ENCODE measurements around the gene PPP3R1. TPM values are rescaled to one million over a fixed set of nuclear protein-coding genes. Genes with fewer than 3 reads are reported as not detected.
A peak's percentile ranks its signal among the peaks of the same experiment; 100 is the strongest.

PPP3R1 gene
- polyA plus RNA-seq, 2 of the 4 experiments (the other 2 are of a cell fraction), result 27.3 to 55.1 TPM

DNA sequence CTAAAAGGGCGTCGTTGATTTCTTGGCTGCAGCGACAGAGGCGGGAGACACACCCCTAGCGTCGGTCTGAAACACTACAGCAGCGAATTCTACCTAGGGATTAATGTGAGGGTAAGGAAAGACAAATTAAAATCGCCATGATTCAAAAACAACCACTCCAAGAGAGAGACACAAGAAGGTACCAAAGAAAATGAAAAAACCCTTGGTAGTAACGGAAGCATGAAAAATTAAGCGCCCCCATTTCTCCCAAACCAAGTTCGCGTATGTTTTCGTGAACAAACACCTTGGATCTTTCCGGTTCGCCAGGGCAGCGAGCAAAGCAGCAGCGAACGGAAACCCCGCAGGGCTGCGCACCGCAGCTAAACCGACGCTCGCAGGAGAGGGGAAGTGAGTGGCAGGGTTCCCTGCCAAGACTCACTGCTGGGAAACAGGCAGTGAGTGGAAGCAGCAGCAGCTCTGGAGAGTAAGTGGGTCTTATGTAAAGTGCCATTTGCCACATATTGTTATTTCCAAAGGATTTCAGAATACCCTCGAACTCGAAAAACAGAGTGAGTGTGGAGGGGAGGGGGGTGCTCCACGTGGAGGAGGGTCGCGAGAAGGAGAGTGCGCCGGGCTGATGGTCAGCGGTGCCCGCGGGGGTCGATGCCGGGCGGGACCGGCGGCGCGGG is 1.0 kb downstream of the PPP3R1 start (continued):
- TF ChIP-seq CHD2 (IDR thresholded peaks at IDR 0.05; ENCODE audit: low read length, partially characterized antibody) (no peak), POLR2AphosphoS2 (conservative IDR thresholded peaks at IDR 0.05; ENCODE audit: low read length) (no peak), FOXS1 (CRISPR knock-in tag; IDR thresholded peaks at IDR 0.05) (no peak), EP300 (IDR thresholded peaks at IDR 0.05) (no peak), RAD21 (conservative IDR thresholded peaks at IDR 0.05 in 1 of 2, IDR thresholded peaks at IDR 0.05 in 1 of 2) (peak; percentile 44 to 46; a peak in 3 of 5 replicates), EHMT2 (IDR thresholded peaks at IDR 0.05; ENCODE audit: low read depth) (no peak), MYC (IDR thresholded peaks at IDR 0.05; ENCODE audit: borderline replicate concordance, low read length) (peak; percentile 61; the same call in 1 of the 2 replicates), TFCP2L1 (CRISPR knock-in tag; IDR thresholded peaks at IDR 0.05) (no peak), MAZ (IDR thresholded peaks at IDR 0.05; ENCODE audit: borderline replicate concordance, low read depth, low read length) (no peak), CBX8 (IDR thresholded peaks at IDR 0.05) (no peak)
- TF ChIP-seq, protein P1, sequence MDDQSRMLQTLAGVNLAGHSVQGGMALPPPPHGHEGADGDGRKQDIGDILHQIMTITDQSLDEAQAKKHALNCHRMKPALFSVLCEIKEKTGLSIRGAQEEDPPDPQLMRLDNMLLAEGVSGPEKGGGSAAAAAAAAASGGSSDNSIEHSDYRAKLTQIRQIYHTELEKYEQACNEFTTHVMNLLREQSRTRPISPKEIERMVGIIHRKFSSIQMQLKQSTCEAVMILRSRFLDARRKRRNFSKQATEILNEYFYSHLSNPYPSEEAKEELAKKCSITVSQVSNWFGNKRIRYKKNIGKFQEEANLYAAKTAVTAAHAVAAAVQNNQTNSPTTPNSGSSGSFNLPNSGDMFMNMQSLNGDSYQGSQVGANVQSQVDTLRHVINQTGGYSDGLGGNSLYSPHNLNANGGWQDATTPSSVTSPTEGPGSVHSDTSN (IDR thresholded peaks at IDR 0.05), result no peak
- TF ChIP-seq, protein P2, sequence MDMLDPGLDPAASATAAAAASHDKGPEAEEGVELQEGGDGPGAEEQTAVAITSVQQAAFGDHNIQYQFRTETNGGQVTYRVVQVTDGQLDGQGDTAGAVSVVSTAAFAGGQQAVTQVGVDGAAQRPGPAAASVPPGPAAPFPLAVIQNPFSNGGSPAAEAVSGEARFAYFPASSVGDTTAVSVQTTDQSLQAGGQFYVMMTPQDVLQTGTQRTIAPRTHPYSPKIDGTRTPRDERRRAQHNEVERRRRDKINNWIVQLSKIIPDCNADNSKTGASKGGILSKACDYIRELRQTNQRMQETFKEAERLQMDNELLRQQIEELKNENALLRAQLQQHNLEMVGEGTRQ (IDR thresholded peaks at IDR 0.05), result no peak

DNA sequence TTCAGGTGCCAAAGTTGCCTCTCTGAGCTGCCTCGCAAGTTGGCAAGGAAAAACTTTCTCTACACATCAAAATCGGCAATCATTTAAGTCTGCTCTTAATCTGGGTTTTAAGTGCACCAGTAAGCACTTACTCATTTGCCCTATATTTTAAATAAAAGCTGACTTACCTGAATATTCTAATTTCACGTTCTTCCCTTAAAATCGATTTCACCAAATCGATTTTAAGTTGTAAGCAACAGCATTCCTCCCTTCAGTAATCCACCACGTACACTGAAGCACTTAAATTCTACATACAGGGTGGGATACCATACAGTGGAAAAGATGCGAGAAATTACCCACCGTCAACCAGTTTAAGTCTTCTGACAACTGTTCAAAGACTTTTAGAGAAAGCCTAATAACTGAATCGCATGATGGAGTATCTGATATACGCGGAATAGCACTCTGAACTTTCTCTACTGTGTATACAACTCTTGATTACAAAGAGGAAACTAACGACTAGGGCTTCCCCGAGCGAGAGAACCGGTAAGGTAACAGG is 1.6 kb downstream of the PPP3R1 start:
- Histone ChIP-seq H3K4me1 (peaks cover 46% of the 10 kb centered on the region), H3K9me3 (no peaks in the 10 kb centered on the region), H3K4me2 (peak overlapping the region; percentile 83), H3K4me3 (peak overlapping the region; percentile 95), H3K27ac (peak overlapping the region; percentile 97 to 99; a peak in 5 of 6 replicates)
- ChIA-PET POLR2A (no interaction called here), CTCF (interaction anchor here (0.6 to 2.6 kb wide), 24 partner anchors 9 to 141 kb away, joined by 3 to 13 read pairs (median 4); no protein-coding TSS in a partner anchor)
- TF ChIP-seq EP300 (IDR thresholded peaks at IDR 0.05) (no peak), EHMT2 (IDR thresholded peaks at IDR 0.05; ENCODE audit: low read depth) (no peak), CEBPB (IDR thresholded peaks at IDR 0.05) (no peak), MAFK (IDR thresholded peaks at IDR 0.05; ENCODE audit: partially characterized antibody) (no peak)
- TF ChIP-seq, protein P1 (IDR thresholded peaks at IDR 0.05), result no peak
- no peak for FAIRE-seq
- WGBS (ENCODE audit: missing lambda C conversion rate), result 11% methylated on average over 15 of the region's 15 CpGs
- no peak for DNase-seq (ENCODE audit: low read depth in 1 of 2, low spot score in 1 of 2)
- peak in 1 of 2 experiments; percentile 0; a peak in 1 of 6 replicates for ATAC-seq

DNA sequence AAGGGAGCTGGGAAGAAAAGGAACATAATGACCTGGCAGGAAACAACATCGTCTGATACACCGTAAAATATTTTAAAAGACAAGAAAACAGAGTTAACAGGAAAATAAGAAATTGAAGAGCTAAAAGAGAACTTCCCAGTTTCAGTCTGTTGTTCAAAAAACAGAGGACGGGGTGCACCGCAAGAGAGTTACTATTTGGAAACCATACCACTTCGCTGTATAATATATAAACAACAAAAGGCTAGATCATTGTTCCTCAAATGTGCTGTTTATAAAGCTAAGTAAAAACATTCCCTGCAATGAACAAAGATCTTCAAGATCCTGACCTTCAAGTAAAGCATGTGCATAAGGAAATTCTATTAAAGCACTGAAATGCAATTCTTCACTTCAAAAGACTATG is 2.1 kb downstream of the PPP3R1 start:
- no peak for ATAC-seq
- peak overlapping the region; percentile 83 for H3K4me2 ChIP-seq

More for the DNA sequence above, 2.1 kb downstream of the PPP3R1 start:
- no peak for DNase-seq (ENCODE audit: low read depth in 1 of 2, low spot score in 1 of 2)
- CTCF ChIA-PET, result interaction anchor here (0.6 to 2.6 kb wide), 23 partner anchors 9 to 140 kb away, joined by 3 to 13 read pairs (median 4); no protein-coding TSS in a partner anchor
- POLR2A ChIA-PET, result no interaction called here
- TF ChIP-seq KDM5A (IDR thresholded peaks at IDR 0.05) (no peak), JUN (IDR thresholded peaks at IDR 0.05) (no peak), TP53 (CRISPR knock-in tag; IDR thresholded peaks at IDR 0.05) (no peak), CEBPB (IDR thresholded peaks at IDR 0.05) (no peak), POLR2AphosphoS2 (conservative IDR thresholded peaks at IDR 0.05; ENCODE audit: low read length) (no peak), HOXB5 (CRISPR knock-in tag; IDR thresholded peaks at IDR 0.05) (no peak), FOSL2 (IDR thresholded peaks at IDR 0.05) (no peak), FOSL2 (CRISPR knock-in tag; IDR thresholded peaks at IDR 0.05) (no peak), NFE2L2 (conservative IDR thresholded peaks at IDR 0.05; ENCODE audit: low read length) (no peak), FOXS1 (CRISPR knock-in tag; IDR thresholded peaks at IDR 0.05) (no peak)
- Histone ChIP-seq H3K9me3 (no peaks in the 10 kb centered on the region), H3K4me1 (peaks cover 46% of the 10 kb centered on the region), H3K4me3 (peak overlapping the region; percentile 95), H3K27ac (no peak overlapping the region; a peak in 2 of 6 replicates)
- FAIRE-seq, result no peak
- WGBS (ENCODE audit: missing lambda C conversion rate), result 80% methylated on average over 5 of the region's 5 CpGs
